ENCODE results near the gene TNFAIP6. TPM values are rescaled to one million over a fixed set of nuclear protein-coding genes. Genes with fewer than 3 reads are reported as not detected.

TNFAIP6 gene
- total and polyA plus RNA-seq, 2 of the 8 experiments (the other 6 are each of a cell fraction or from before 2014, with no cell fraction given) = 1.1 to 2.0 TPM

- Histone ChIP-seq H2AK5ac (ENCODE audit: low read depth, low read length) (no peak overlapping the region), H3K79me1 (ENCODE audit: low read depth, low read length) (0 out of 2 replicates have a peak, but pooled peaks cover 2% of the 10 kb centered on the region), H4K5ac (ENCODE audit: insufficient read length, low read depth, low read length) (no peak overlapping the region), H2AFZ (ENCODE audit: low read length) (no peak overlapping the region), H3K36me3 (ENCODE audit: control insufficient read depth in 2 of 4, insufficient read depth in 4 of 4, low read length in 3 of 4) (no peaks in the 10 kb centered on the region), H3K56ac (replicated peaks; ENCODE audit: insufficient read length, low read depth, low read length) (no peak overlapping the region), H2BK12ac (ENCODE audit: low read depth, low read length) (no peak overlapping the region), H2BK20ac (ENCODE audit: low read length) (no peak overlapping the region), H3K4ac (replicated peaks; ENCODE audit: insufficient read length, low read depth, low read length) (no peak overlapping the region), H3K4me1 (replicated peaks in 1 of 4; ENCODE audit: control insufficient read depth in 3 of 4, insufficient read depth in 4 of 4, low read length in 3 of 4) (peaks cover 0 to 12% (median 9%) of the 10 kb centered on the region in 4 experiments; a peak in 4 of 7 replicates), H4K91ac (replicated peaks; ENCODE audit: insufficient read length, low read length) (no peak overlapping the region), H4K8ac (ENCODE audit: extremely low read depth, insufficient read depth, low read length) (no peak overlapping the region), H3K27ac (ENCODE audit: low read depth, low read length) (no peak overlapping the region), H3K18ac (ENCODE audit: extremely low read depth, low read length) (no peak overlapping the region), H3K4me3 (ENCODE audit: extremely low read depth in 1 of 4, insufficient read depth in 2 of 4, low read depth in 3 of 4, low read length in 4 of 4) (no peak overlapping the region), H2BK15ac (ENCODE audit: low read length) (no peak overlapping the region), H3K9ac (replicated peaks in 1 of 4; ENCODE audit: extremely low read depth in 1 of 4, low read depth in 3 of 4, low read length in 3 of 4) (no peak overlapping the region), H4K20me1 (replicated peaks in 1 of 2; ENCODE audit: control insufficient read depth in 1 of 2, insufficient read depth in 2 of 2, low read length in 2 of 2) (no peaks in the 10 kb centered on the region), H3K23me2 (ENCODE audit: low read depth, low read length) (peaks cover 3% of the 10 kb centered on the region; the same call in 1 of the 2 replicates), H3K23ac (ENCODE audit: insufficient read length) (no peak overlapping the region), H3K27me3 (replicated peaks in 1 of 4; ENCODE audit: control insufficient read depth in 3 of 4, extremely low read depth in 1 of 4, insufficient read depth in 3 of 4, low read length in 3 of 4) (no peaks in the 10 kb centered on the region), H2BK5ac (ENCODE audit: low read depth, low read length) (no peak overlapping the region), H3K9me3 (ENCODE audit: insufficient read depth in 2 of 2, low read depth in 1 of 2, low read length in 1 of 2) (peaks cover 3% of the 10 kb centered on the region in 2 experiments; a peak in 1 of 4 replicates), H3K79me2 (ENCODE audit: control insufficient read depth in 1 of 2, insufficient read depth in 2 of 2, low read length in 2 of 2) (no peaks in the 10 kb centered on the region), H3K4me2 (ENCODE audit: insufficient read depth in 1 of 2, low read depth in 2 of 2, low read length in 2 of 2) (no peak overlapping the region), H3K14ac (ENCODE audit: insufficient read length) (no peak overlapping the region), H2BK120ac (replicated peaks; ENCODE audit: low read depth, low read length) (no peak overlapping the region)
- ChIA-PET CTCF (ENCODE audit: partially characterized antibody) (interaction anchor here (0.6 to 0.7 kb wide), 2 partner anchors 99 to 554 kb away, joined by 3 to 4 read pairs; no protein-coding TSS in a partner anchor), POLR2A (ENCODE audit: partially characterized antibody) (interaction anchor here (0.6 to 1.2 kb wide), 2 partner anchors 13 to 30 kb away, joined by 3 to 4 read pairs; no protein-coding TSS in a partner anchor)
- FAIRE-seq (no peak), DNase-seq (ENCODE audit: low read depth in 1 of 2, low spot score in 2 of 2) (no peak)
- WGBS, 2 experiments (ENCODE audit: extremely low coverage in 1 of 2, insufficient coverage in 1 of 2, insufficient read length in 1 of 2, insufficient replicate concordance in 2 of 2, low coverage in 1 of 2, low lambda C conversion rate in 2 of 2, missing lambda C conversion rate in 1 of 2) = 90% methylated on average over 1 of the region's 1 CpG; no CpG with 5 or more reads in 1 of the 2 experiments
- TF ChIP-seq CBX8 (IDR thresholded peaks at IDR 0.05; ENCODE audit: borderline replicate concordance, low read depth, low read length) (no peak), ZNF274 (IDR thresholded peaks at IDR 0.05; ENCODE audit: borderline replicate concordance, extremely low read depth, low read length) (no peak), POLR2AphosphoS5 (IDR thresholded peaks at IDR 0.05; ENCODE audit: low read depth, low read length) (no peak), CEBPB (IDR thresholded peaks at IDR 0.05; ENCODE audit: low read depth, low read length) (no peak), HDAC2 (IDR thresholded peaks at IDR 0.05; ENCODE audit: borderline replicate concordance in 1 of 2, low read depth in 2 of 2, low read length in 2 of 2) (no peak), EP300 (IDR thresholded peaks at IDR 0.05; ENCODE audit: borderline replicate concordance in 1 of 2, low read depth in 2 of 2, low read length in 2 of 2) (no peak), USF2 (IDR thresholded peaks at IDR 0.05; ENCODE audit: low read length) (no peak), TBP (IDR thresholded peaks at IDR 0.05; ENCODE audit: low read depth, low read length) (no peak), CHD1 (IDR thresholded peaks at IDR 0.05; ENCODE audit: low read depth, low read length) (no peak), TAF1 (IDR thresholded peaks at IDR 0.05; ENCODE audit: low read depth, low read length) (no peak), MAX (IDR thresholded peaks at IDR 0.05) (no peak)
- TF ChIP-seq, protein P1, sequence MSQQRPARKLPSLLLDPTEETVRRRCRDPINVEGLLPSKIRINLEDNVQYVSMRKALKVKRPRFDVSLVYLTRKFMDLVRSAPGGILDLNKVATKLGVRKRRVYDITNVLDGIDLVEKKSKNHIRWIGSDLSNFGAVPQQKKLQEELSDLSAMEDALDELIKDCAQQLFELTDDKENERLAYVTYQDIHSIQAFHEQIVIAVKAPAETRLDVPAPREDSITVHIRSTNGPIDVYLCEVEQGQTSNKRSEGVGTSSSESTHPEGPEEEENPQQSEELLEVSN (IDR thresholded peaks at IDR 0.05) = no peak
Observed at GRCh38 chr2:151337643-151338042, 19.7 kb upstream of the TNFAIP6 start.

Measured in H1 (cell line).